Activated CD8-positive, alpha-beta memory T cell treated with anti-CD3 and anti-CD28 coated beads, Interleukin-2, amount 50 U/mL, for 48 hours (primary cell): ENCODE results near the gene SUSD4.

Experiments
- DNase-seq: peaks from one replicate; pipeline ENCODE4 v3.0.0-alpha.2; 2020

The SUSD4 gene

GRCh38 chr1:223355699-223356098 is 8.3 kb downstream of the SUSD4 start:
- no peak for DNase-seq

- DNase-seq, result no peak
Measured at GRCh38 chr1:223353939-223354338, 10.0 kb downstream of the SUSD4 start.

- DNase-seq, result no peak
Measured at GRCh38 chr1:223352944-223353343, 11.0 kb downstream of the SUSD4 start.

GRCh38 chr1:223350361-223350908 is 13.5 kb downstream of the SUSD4 start:
- DNase-seq, result no peak

- no peak for DNase-seq
Measured at GRCh38 chr1:223349241-223349640, 14.7 kb downstream of the SUSD4 start.

GRCh38 chr1:223348439-223348838 is 15.5 kb downstream of the SUSD4 start:
- DNase-seq, result no peak

GRCh38 chr1:223347583-223347982 is 16.4 kb downstream of the SUSD4 start:
- DNase-seq, result no peak

GRCh38 chr1:223346311-223346710 is 17.7 kb downstream of the SUSD4 start:
- DNase-seq, result no peak

- no peak for DNase-seq
Measured at GRCh38 chr1:223345720-223346119, 18.3 kb downstream of the SUSD4 start.

- no peak for DNase-seq
Measured at GRCh38 chr1:223344491-223344890, 19.5 kb downstream of the SUSD4 start.

GRCh38 chr1:223343692-223344091 is 20.3 kb downstream of the SUSD4 start:
- DNase-seq, result no peak

- DNase-seq, result no peak
Measured at GRCh38 chr1:223341121-223341520, 22.9 kb downstream of the SUSD4 start.

GRCh38 chr1:223340637-223341036 is 23.3 kb downstream of the SUSD4 start:
- no peak for DNase-seq

GRCh38 chr1:223339861-223340260 is 24.1 kb downstream of the SUSD4 start:
- DNase-seq, result no peak

GRCh38 chr1:223338811-223339746 is 24.9 kb downstream of the SUSD4 start:
- no peak for DNase-seq

GRCh38 chr1:223337174-223337869 is 26.7 kb downstream of the SUSD4 start:
- no peak for DNase-seq

- DNase-seq, result no peak
Measured at GRCh38 chr1:223334156-223334555, 29.8 kb downstream of the SUSD4 start.

- no peak for DNase-seq
Measured at GRCh38 chr1:223332997-223333396, 31.0 kb downstream of the SUSD4 start.

- no peak for DNase-seq
Measured at GRCh38 chr1:223331929-223332328, 32.0 kb downstream of the SUSD4 start.

- DNase-seq, result no peak
Measured at GRCh38 chr1:223331301-223331700, 32.7 kb downstream of the SUSD4 start.

- no peak for DNase-seq
Measured at GRCh38 chr1:223330466-223330865, 33.5 kb downstream of the SUSD4 start.

- no peak for DNase-seq
Measured at GRCh38 chr1:223329664-223330415, 34.1 kb downstream of the SUSD4 start.

- no peak for DNase-seq
Measured at GRCh38 chr1:223329252-223329651, 34.7 kb downstream of the SUSD4 start.
